OCI-LY1 (cell line): Measurements from ENCODE around the gene PSKH1.

ENCODE experiments used
- CTCF ChIP-seq: fragments of 200-600 bp; sonication (generic), shearing (Covaris generic); IDR thresholded peaks from 2 replicates; pipeline ENCODE4 v1.5.1; 2017; ENCODE audit warnings: mild to moderate bottlenecking, antibody characterized with exemption, low read length, moderate library complexity, mixed read lengths
- EZH2 ChIP-seq: fragments of 200-600 bp; sonication (generic), shearing (Covaris generic); IDR thresholded peaks from 2 replicates; pipeline ENCODE4 v1.8.0; 2017; ENCODE audit warnings: borderline replicate concordance, mixed run types, mild to moderate bottlenecking, antibody characterized with exemption, low read length, moderate library complexity, mixed read lengths

DNA sequence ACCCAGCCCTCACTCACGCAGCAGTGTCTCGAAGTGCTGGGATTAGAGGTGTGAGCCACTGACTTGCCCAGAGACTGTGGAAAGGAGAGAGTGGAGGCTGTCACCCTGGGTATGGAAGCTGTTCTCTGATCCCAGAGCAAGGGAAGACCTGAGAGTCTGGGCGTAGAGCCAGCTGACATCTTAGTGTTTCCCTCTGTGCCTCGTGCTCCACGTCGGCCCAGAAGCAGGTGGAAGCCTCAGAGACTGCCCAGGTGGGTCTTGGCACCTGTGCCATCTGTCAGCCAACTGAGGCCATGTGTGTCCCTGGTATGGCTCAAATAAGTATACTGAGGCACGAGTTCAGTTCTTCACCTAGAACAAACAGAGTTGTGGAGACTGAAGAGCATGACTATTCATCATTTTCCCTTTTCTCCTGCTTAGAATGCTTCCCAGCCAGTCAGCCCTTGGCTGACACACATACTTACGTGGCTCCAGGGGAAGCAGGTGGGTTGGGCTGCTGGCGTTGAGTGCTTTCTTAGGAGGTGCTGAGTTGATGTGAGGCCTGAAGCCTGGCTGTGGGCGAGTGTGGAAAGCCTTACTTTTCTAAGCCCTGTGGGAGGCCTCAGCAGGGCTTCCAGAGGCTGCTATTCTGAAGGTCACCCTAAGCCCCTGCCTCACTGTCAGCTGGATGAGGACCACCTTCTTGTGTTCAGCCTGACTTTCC lies 30.5 kb downstream of the PSKH1 start:
- no peak for TF ChIP-seq CTCF
- TF ChIP-seq EZH2: no peak
